ENCODE measurements around the gene POU2F2. TPM values are rescaled to one million over a fixed set of nuclear protein-coding genes. Genes with fewer than 3 reads are reported as not detected.

The POU2F2 gene
- total RNA-seq, 1 donor from 2014 or later: 6.1 TPM

DNA sequence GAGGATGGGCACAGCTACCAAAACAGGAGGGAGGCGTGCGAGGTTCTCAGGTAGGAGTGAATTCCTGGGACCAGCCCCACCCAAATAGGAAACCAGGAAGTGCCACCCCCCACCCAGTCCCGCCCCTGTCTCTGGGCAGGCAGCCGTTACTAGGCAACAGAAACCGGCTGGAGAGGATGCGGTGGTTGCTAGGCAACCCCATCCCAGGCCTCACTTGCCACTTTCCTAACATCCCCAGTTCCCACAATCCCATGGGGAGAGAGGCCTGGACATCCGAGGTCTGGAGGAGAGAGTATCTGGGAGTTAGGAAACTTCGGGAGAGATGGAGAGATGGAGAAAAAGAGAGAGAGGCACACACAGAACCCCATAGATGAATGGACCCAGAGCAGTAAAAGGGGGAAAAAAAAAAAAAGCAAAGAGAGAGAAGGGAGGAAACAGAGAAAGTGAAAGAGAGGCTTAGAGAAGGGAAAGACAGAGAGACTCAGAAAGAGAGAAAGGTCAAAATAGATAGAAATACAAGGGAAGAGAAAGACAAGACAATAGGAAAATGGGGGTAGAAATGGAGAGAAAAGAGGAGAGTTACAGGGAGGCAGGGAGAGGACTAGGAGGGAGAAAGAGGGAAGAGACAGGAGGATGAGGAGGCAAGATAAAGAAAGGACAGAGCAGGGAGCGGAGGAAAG lies 66.0 kb downstream of the POU2F2 start:
- Histone ChIP-seq H3K27me3 (ENCODE audit: low read depth) (peaks cover 43% of the 10 kb centered on the region), H3K36me3 (no peaks in the 10 kb centered on the region), H3K9me3 (no peaks in the 10 kb centered on the region), H3K27ac (no peak overlapping the region), H3K4me1 (no peaks in the 10 kb centered on the region), H3K4me3 (no peak overlapping the region)
- intact Hi-C loops (cut with DNase I): no loop called here
- TF ChIP-seq, protein P1, sequence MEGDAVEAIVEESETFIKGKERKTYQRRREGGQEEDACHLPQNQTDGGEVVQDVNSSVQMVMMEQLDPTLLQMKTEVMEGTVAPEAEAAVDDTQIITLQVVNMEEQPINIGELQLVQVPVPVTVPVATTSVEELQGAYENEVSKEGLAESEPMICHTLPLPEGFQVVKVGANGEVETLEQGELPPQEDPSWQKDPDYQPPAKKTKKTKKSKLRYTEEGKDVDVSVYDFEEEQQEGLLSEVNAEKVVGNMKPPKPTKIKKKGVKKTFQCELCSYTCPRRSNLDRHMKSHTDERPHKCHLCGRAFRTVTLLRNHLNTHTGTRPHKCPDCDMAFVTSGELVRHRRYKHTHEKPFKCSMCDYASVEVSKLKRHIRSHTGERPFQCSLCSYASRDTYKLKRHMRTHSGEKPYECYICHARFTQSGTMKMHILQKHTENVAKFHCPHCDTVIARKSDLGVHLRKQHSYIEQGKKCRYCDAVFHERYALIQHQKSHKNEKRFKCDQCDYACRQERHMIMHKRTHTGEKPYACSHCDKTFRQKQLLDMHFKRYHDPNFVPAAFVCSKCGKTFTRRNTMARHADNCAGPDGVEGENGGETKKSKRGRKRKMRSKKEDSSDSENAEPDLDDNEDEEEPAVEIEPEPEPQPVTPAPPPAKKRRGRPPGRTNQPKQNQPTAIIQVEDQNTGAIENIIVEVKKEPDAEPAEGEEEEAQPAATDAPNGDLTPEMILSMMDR (IDR thresholded peaks at IDR 0.05): no peak
- DNase-seq (no peak), ATAC-seq (no peak)

DNA sequence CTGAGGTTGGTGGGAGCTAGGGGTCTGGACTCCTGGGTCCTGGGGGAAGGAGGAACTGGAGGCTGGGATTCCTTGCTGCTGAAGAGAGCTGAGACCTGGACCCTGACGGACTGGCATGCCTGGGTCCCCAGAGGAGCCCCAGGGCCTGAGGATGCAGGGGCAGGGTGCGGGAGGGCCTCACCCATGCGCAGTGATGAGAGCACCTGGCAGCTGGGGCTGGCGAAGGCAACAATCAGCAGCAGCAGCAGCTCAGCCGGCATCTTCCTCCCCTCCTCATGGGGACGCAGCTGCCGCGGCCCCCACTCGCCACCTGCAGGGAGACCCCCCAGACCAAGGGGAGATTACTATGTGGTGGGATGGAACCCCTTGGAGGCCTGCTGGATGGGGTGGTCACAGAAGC lies 66.7 kb downstream of the POU2F2 start:
- intact Hi-C loops (cut with DNase I): no loop called here
- no peak overlapping the region for H3K4me3 ChIP-seq
- no peak for ATAC-seq
- H3K27ac ChIP-seq: no peak overlapping the region
- TF ChIP-seq, protein P1 (IDR thresholded peaks at IDR 0.05): no peak
- no peaks in the 10 kb centered on the region for H3K36me3 ChIP-seq
- no peaks in the 10 kb centered on the region for H3K4me1 ChIP-seq
- peaks cover 43% of the 10 kb centered on the region for H3K27me3 ChIP-seq (ENCODE audit: low read depth)
- DNase-seq: no peak
- no peaks in the 10 kb centered on the region for H3K9me3 ChIP-seq

DNA sequence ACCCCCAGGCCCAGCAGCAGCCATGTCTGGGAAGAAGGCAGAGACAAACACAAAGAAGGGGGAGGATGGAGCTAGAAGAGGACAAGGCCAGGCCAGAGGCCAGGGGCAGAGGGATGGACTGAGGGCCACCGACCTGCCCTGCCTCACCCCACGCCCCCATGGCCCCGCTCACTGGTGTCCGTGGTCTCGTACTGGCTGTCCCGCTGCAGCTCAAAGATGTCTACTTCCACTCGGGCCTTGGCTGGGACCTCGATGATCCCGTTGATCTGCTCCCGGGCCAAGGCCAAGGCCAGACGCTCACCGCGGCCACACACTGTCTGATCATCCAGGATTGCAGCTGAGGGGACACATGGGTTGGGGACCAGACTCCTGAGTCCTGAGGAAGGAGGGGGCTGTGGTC lies 67.2 kb downstream of the POU2F2 start:
- no peaks in the 10 kb centered on the region for H3K36me3 ChIP-seq
- intact Hi-C loops (cut with DNase I): no loop called here
- ATAC-seq (no peak), DNase-seq (no peak)
- no peak overlapping the region for H3K4me3 ChIP-seq
- H3K4me1 ChIP-seq: no peaks in the 10 kb centered on the region
- H3K27me3 ChIP-seq (ENCODE audit: low read depth): peaks cover 38% of the 10 kb centered on the region
- TF ChIP-seq, protein P1 (IDR thresholded peaks at IDR 0.05): no peak
- no peaks in the 10 kb centered on the region for H3K9me3 ChIP-seq
- H3K27ac ChIP-seq: no peak overlapping the region

DNA sequence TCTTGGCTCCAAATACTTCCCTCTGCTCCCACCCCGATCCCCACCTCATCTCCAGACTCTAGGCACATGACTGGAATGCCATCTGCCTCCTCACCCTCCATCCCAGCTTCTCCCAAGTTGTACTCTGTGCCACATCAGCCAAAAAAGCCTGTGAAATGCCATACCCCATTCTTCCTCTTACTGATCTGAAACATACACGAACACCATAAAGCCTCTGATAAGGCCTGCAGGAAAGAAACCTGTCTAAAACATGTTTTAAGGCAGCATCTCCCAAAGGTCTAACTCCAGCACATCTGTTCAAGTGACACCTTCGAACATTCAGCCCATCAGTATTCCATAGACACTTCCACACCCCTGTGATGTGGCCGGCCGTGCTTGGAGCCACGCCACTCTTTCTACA lies 67.8 kb downstream of the POU2F2 start:
- no peaks in the 10 kb centered on the region for H3K4me1 ChIP-seq
- no peak overlapping the region for H3K27ac ChIP-seq
- H3K9me3 ChIP-seq: no peaks in the 10 kb centered on the region
- H3K36me3 ChIP-seq: no peaks in the 10 kb centered on the region
- TF ChIP-seq, protein P1 (IDR thresholded peaks at IDR 0.05): no peak
- H3K27me3 ChIP-seq (ENCODE audit: low read depth): peaks cover 32% of the 10 kb centered on the region
- ATAC-seq: no peak
- no peak overlapping the region for H3K4me3 ChIP-seq
- DNase-seq: no peak
- intact Hi-C loops (cut with DNase I): no loop called here

DNA sequence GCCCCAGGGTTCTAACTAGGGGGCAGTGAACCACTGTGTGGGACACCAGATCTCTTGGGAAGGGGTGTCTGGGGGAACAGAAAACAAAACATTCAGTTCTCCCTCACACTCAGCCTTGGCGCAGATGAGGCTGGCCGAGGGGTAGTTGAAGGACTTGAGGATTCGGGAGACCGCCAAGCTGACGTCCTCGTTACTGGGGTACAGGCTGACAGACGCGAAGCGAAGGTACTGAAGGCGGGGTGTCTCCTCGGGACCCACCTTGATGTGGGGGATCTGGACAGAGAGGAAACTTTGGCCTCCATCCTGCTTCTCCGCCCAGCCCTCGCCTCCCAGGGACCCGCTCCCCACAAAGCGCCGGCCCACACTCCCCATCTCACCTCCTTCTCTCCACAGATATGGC lies 69.9 kb downstream of the POU2F2 start:
- H3K36me3 ChIP-seq: no peaks in the 10 kb centered on the region
- no peak overlapping the region for H3K4me3 ChIP-seq
- ATAC-seq (no peak), DNase-seq (no peak)
- no peaks in the 10 kb centered on the region for H3K9me3 ChIP-seq
- H3K4me1 ChIP-seq: no peaks in the 10 kb centered on the region
- intact Hi-C loops (cut with DNase I): no loop called here
- H3K27ac ChIP-seq: no peak overlapping the region
- peaks cover 17% of the 10 kb centered on the region for H3K27me3 ChIP-seq (ENCODE audit: low read depth)
- TF ChIP-seq, protein P1 (IDR thresholded peaks at IDR 0.05): no peak
